ENCODE data around the gene CTXND2. TPM values are rescaled to one million over a fixed set of nuclear protein-coding genes. Genes with fewer than 3 reads are reported as not detected.
"Not testable (repeated sequence)": the region's sequence is repeated elsewhere in the genome, so short reads cannot be mapped to it uniquely, and the experiment has no call there.

Gene CTXND2
- total RNA-seq: not detected
- long read RNA-seq: 0 reads

DNA sequence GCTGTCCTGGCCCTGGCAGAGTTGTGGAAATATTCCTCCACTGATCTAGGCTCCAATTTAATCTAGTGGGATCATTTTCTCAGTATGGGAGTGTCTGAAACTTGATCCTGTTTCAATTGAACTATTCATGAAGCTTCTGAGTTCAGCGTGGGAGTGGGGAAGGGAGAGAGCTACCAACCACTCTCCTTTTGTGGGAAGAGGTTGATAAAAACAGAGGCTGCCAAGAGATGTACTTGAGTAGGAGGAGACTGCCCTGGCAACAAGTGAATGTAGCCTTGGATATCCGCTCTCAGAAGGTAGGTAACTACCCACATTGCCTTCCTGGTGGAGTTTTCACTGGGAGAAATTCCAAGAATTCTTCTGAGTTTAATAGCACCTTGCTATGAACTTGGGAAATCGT lies at the start of gene CTXND2:
Gene CTXND2, plus strand, starts transcription at position 119 of the 400 bp plus-strand sequence. CDS start 25,179 bp downstream, outside the sequence.
- TF ChIP-seq CTCF (IDR thresholded peaks at IDR 0.05): no peak
- Histone ChIP-seq H3K4me3 (no peak within 1 kb of the TSS), H3K36me3 (no peaks in the 10 kb centered on the region), H3K9me3 (no peaks in the 10 kb centered on the region), H3K27ac (no peak within 1 kb of the TSS), H3K27me3 (no peaks in the 10 kb centered on the region), H3K4me1 (no peaks in the 10 kb centered on the region)
- intact Hi-C loops (cut with DNase I): no loop called here
- ATAC-seq (no peak), DNase-seq (no peak)

DNA sequence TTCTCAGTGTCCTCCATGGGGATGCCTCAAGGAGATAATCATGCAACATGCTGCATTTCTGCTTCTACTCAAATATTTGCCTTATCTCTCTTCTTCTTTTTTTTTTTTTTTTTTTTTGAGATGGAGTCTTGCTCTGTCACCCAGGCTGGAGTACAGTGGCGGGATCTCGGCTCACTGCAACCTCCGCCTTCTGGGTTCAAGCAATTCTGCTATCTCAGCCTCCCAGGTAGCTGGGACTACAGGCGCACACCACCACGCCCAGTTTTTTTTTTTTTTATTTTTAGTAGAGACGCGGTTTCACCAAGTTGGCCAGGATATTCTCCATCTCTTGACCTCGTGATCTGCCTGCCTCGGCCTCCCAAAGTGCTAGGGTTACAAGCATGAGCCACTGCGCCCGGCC lies 46.1 kb upstream of the CTXND2 start:
- ATAC-seq; DNase-seq; H3K27me3 ChIP-seq; intact Hi-C loops (cut with DNase I); H3K27ac ChIP-seq; H3K4me1 ChIP-seq; H3K9me3 ChIP-seq; H3K4me3 ChIP-seq: not testable (repeated sequence)
- peaks cover 54% of the 10 kb centered on the region for H3K36me3 ChIP-seq

- TF ChIP-seq CTCF (IDR thresholded peaks at IDR 0.05): no peak
- no peak for ATAC-seq
- Histone ChIP-seq H3K4me3 (no peak overlapping the region), H3K36me3 (peaks cover 46% of the 10 kb centered on the region), H3K9me3 (no peaks in the 10 kb centered on the region), H3K27me3 (no peaks in the 10 kb centered on the region), H3K27ac (no peak overlapping the region), H3K4me1 (no peaks in the 10 kb centered on the region)
- DNase-seq: no peak
- intact Hi-C loops (cut with DNase I): no loop called here
Observed at GRCh38 chr1:150841626-150842025, 45.3 kb upstream of the CTXND2 start.

GRCh38 chr1:150842343-150842742 lies 44.6 kb upstream of the CTXND2 start:
- DNase-seq (no peak), ATAC-seq (no peak)
- Histone ChIP-seq H3K9me3 (no peaks in the 10 kb centered on the region), H3K4me3 (no peak overlapping the region), H3K36me3 (peaks cover 40% of the 10 kb centered on the region), H3K27me3 (no peaks in the 10 kb centered on the region), H3K27ac (no peak overlapping the region), H3K4me1 (no peaks in the 10 kb centered on the region)
- no peak for TF ChIP-seq CTCF (IDR thresholded peaks at IDR 0.05)
- intact Hi-C loops (cut with DNase I): no loop called here

DNA sequence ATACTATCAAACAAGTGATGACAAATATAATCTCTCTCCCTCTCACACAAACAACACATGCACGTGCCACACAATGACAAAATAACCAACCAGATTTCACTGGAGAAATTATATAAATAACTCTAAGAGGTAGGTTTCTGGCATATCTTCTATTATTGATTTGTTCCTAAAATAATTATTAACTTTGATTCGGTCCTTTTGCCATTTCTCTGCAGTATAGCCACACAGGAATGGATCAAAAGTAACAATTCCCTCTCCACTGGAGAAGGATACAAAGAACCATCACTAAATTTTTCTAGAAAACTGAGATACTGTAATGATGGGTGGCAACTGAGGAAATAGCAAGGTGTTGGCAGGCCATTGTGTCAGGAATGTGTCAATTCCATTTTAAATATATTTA lies 44.0 kb upstream of the CTXND2 start:
- TF ChIP-seq CTCF (IDR thresholded peaks at IDR 0.05): no peak
- ATAC-seq (no peak), DNase-seq (no peak)
- peaks cover 44% of the 10 kb centered on the region for H3K36me3 ChIP-seq
- no peaks in the 10 kb centered on the region for H3K27me3 ChIP-seq
- H3K27ac ChIP-seq: no peak overlapping the region
- H3K4me1 ChIP-seq: no peaks in the 10 kb centered on the region
- no peak overlapping the region for H3K4me3 ChIP-seq
- intact Hi-C loops (cut with DNase I): no loop called here
- H3K9me3 ChIP-seq: no peaks in the 10 kb centered on the region

- ATAC-seq: no peak
- H3K4me1 ChIP-seq: no peaks in the 10 kb centered on the region
- no peak overlapping the region for H3K27ac ChIP-seq
- peaks cover 44% of the 10 kb centered on the region for H3K36me3 ChIP-seq
- H3K4me3 ChIP-seq: no peak overlapping the region
- no peaks in the 10 kb centered on the region for H3K9me3 ChIP-seq
- no peaks in the 10 kb centered on the region for H3K27me3 ChIP-seq
- no peak for TF ChIP-seq CTCF (IDR thresholded peaks at IDR 0.05)
- DNase-seq: no peak
- intact Hi-C loops (cut with DNase I): no loop called here
Observed at GRCh38 chr1:150843474-150843873, 43.5 kb upstream of the CTXND2 start.

Data from upper lobe of right lung (tissue), 1 donor.